ENCODE measurements around the gene MPRIP. TPM values are rescaled to one million over a fixed set of nuclear protein-coding genes. Genes with fewer than 3 reads are reported as not detected.
A peak's percentile ranks its signal among the peaks of the same experiment; 100 is the strongest.

Gene MPRIP
- total RNA-seq, 1 donor from 2014 or later: 863 TPM

DNA sequence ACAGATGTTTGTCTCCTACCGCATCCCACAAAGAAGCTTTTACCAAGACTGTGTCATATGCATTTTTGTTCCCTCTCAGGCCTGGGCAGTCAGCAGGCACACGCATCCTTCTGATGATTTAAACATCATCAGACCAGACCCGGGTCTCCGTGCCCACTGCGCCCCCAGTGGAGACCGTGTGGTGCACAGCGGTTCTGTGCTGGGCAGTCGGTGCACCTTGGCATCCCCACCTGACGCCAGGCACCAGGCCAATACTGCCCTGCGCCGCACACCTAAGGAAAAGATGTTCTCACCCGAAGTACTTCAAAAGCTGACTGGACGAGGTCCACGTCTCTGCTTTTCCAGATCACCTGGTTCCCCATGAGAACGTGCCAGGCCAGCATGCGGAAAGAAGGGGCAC is 174.5 kb downstream of the MPRIP start:
- Mint-ChIP-seq H3K27me3 (ENCODE audit: unreplicated experiment) (peaks cover 16% of the 10 kb centered on the region), H3K36me3 (ENCODE audit: unreplicated experiment) (peaks cover 4% of the 10 kb centered on the region), H3K9me3 (ENCODE audit: unreplicated experiment) (peaks cover 10% of the 10 kb centered on the region), H3K4me1 (ENCODE audit: low read depth, unreplicated experiment) (peaks cover 24% of the 10 kb centered on the region), H3K27ac (ENCODE audit: unreplicated experiment) (peak overlapping the region; percentile 66), H3K4me3 (ENCODE audit: unreplicated experiment) (no peak overlapping the region)
- TF ChIP-seq, protein P1, sequence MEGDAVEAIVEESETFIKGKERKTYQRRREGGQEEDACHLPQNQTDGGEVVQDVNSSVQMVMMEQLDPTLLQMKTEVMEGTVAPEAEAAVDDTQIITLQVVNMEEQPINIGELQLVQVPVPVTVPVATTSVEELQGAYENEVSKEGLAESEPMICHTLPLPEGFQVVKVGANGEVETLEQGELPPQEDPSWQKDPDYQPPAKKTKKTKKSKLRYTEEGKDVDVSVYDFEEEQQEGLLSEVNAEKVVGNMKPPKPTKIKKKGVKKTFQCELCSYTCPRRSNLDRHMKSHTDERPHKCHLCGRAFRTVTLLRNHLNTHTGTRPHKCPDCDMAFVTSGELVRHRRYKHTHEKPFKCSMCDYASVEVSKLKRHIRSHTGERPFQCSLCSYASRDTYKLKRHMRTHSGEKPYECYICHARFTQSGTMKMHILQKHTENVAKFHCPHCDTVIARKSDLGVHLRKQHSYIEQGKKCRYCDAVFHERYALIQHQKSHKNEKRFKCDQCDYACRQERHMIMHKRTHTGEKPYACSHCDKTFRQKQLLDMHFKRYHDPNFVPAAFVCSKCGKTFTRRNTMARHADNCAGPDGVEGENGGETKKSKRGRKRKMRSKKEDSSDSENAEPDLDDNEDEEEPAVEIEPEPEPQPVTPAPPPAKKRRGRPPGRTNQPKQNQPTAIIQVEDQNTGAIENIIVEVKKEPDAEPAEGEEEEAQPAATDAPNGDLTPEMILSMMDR (IDR thresholded peaks at IDR 0.05; ENCODE audit: partially characterized antibody, unreplicated experiment): no peak
- no peak for DNase-seq

DNA sequence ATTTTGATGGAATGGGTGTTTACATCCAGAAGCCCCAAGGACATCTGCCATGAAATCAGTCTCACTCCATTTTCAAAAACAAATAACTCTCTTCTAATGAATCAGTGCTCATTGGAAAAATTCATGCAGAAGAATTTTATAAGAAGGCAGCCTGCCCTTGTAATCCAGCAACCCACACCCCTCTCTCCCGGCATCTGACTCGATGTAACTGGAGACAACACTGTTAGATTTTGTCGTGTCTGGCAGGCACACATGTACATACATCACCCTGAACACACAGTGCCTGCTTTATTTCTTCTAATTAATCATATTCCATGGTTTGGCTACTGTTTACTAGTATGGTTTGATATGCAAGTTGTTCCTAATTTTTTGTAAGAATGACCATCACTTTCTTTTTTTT is 175.7 kb downstream of the MPRIP start:
- peaks cover 4% of the 10 kb centered on the region for H3K36me3 Mint-ChIP-seq (ENCODE audit: unreplicated experiment)
- H3K9me3 Mint-ChIP-seq (ENCODE audit: unreplicated experiment): peaks cover 15% of the 10 kb centered on the region
- H3K27ac Mint-ChIP-seq (ENCODE audit: unreplicated experiment): peak overlapping the region; percentile 34
- peak overlapping the region; percentile 30 for H3K4me3 Mint-ChIP-seq (ENCODE audit: unreplicated experiment)
- TF ChIP-seq, protein P1 (IDR thresholded peaks at IDR 0.05; ENCODE audit: partially characterized antibody, unreplicated experiment): no peak
- H3K27me3 Mint-ChIP-seq (ENCODE audit: unreplicated experiment): peaks cover 20% of the 10 kb centered on the region
- peaks cover 33% of the 10 kb centered on the region for H3K4me1 Mint-ChIP-seq (ENCODE audit: low read depth, unreplicated experiment)
- no peak for DNase-seq

DNA sequence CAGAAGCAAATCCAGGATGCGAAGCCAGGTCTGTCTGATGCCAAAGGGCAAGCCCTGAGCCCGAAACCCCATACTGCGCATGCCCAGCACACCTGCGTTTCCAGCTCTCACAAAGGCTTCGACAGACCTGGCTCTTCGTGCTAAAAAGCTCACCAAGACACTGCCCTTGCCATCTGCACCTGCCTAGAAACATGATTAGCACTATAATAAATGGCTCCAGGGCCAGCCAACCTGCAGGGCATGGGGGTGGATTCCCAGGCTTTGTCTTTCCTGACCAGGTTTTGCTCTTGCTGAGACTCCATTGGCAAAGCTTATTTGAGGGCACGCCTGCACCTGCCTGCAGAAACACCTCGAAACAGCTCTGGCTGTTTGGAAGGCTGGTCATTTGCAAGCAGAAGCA is 178.3 kb downstream of the MPRIP start:
- Mint-ChIP-seq H3K36me3 (ENCODE audit: unreplicated experiment) (peaks cover 14% of the 10 kb centered on the region), H3K4me1 (ENCODE audit: low read depth, unreplicated experiment) (peaks cover 42% of the 10 kb centered on the region), H3K9me3 (ENCODE audit: unreplicated experiment) (peaks cover 20% of the 10 kb centered on the region), H3K27ac (ENCODE audit: unreplicated experiment) (peak overlapping the region; percentile 99), H3K27me3 (ENCODE audit: unreplicated experiment) (peaks cover 28% of the 10 kb centered on the region), H3K4me3 (ENCODE audit: unreplicated experiment) (no peak overlapping the region)
- TF ChIP-seq, protein P1 (IDR thresholded peaks at IDR 0.05; ENCODE audit: partially characterized antibody, unreplicated experiment): no peak
- DNase-seq: no peak

DNA sequence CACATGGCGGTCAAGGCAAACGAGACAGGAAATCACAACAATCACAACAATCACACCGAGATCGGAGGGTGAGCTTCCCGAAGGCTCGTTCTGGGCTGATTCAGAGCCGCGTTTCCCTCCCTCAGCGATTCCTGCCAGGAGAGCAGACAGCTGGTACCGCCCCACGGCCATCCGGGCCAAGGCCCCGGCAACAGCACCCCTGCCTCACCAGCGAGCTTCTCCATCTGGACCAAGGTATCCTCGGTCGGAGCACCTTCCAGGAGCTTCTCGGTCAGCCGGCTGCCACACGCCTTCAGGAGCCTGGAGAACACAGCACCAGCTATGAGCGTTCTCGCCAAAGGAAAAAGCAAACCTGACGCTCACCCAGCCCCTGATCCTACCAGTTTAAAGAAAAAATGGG is 179.1 kb downstream of the MPRIP start:
- Mint-ChIP-seq H3K27ac (ENCODE audit: unreplicated experiment) (peak overlapping the region; percentile 99), H3K9me3 (ENCODE audit: unreplicated experiment) (peaks cover 20% of the 10 kb centered on the region), H3K4me3 (ENCODE audit: unreplicated experiment) (peak overlapping the region; percentile 72), H3K27me3 (ENCODE audit: unreplicated experiment) (peaks cover 28% of the 10 kb centered on the region), H3K4me1 (ENCODE audit: low read depth, unreplicated experiment) (peaks cover 42% of the 10 kb centered on the region), H3K36me3 (ENCODE audit: unreplicated experiment) (peaks cover 14% of the 10 kb centered on the region)
- DNase-seq: no peak
- TF ChIP-seq, protein P1 (IDR thresholded peaks at IDR 0.05; ENCODE audit: partially characterized antibody, unreplicated experiment): no peak

DNA sequence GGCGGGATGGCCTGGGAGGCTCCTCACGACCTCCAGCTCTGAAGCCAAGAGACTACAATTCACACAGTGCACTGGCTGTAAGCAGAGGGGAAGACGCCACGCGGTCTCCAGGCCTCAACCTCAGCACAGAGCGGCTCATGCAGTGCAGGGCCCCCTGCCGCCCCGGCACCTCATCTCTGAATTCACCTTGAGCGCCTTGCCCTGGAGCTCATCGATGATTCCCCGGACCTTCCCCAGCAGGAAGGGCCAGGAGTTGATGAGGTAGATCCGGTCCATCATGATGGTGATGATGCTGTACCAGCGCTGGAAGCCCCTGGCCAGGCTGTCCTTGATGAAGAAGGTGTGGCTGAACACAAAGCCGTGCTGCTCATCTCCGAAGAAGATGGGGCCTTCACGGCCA is 181.5 kb downstream of the MPRIP start:
- peaks cover 12% of the 10 kb centered on the region for H3K9me3 Mint-ChIP-seq (ENCODE audit: unreplicated experiment)
- H3K36me3 Mint-ChIP-seq (ENCODE audit: unreplicated experiment): peaks cover 14% of the 10 kb centered on the region
- H3K27ac Mint-ChIP-seq (ENCODE audit: unreplicated experiment): peak overlapping the region; percentile 99
- peaks cover 35% of the 10 kb centered on the region for H3K4me1 Mint-ChIP-seq (ENCODE audit: low read depth, unreplicated experiment)
- H3K27me3 Mint-ChIP-seq (ENCODE audit: unreplicated experiment): peaks cover 21% of the 10 kb centered on the region
- no peak overlapping the region for H3K4me3 Mint-ChIP-seq (ENCODE audit: unreplicated experiment)
- TF ChIP-seq, protein P1 (IDR thresholded peaks at IDR 0.05; ENCODE audit: partially characterized antibody, unreplicated experiment): no peak
- no peak for DNase-seq
